Measurements from ENCODE around the gene JCAD. TPM values are rescaled to one million over a fixed set of nuclear protein-coding genes. Genes with fewer than 3 reads are reported as not detected.
"Not testable (repeated sequence)": the region's sequence is repeated elsewhere in the genome, so short reads cannot be mapped to it uniquely, and the experiment has no call there.

Gene JCAD
- polyA plus RNA-seq, 1 of the 3 experiments (the other 2 are of a cell fraction) = 19.0 TPM

DNA sequence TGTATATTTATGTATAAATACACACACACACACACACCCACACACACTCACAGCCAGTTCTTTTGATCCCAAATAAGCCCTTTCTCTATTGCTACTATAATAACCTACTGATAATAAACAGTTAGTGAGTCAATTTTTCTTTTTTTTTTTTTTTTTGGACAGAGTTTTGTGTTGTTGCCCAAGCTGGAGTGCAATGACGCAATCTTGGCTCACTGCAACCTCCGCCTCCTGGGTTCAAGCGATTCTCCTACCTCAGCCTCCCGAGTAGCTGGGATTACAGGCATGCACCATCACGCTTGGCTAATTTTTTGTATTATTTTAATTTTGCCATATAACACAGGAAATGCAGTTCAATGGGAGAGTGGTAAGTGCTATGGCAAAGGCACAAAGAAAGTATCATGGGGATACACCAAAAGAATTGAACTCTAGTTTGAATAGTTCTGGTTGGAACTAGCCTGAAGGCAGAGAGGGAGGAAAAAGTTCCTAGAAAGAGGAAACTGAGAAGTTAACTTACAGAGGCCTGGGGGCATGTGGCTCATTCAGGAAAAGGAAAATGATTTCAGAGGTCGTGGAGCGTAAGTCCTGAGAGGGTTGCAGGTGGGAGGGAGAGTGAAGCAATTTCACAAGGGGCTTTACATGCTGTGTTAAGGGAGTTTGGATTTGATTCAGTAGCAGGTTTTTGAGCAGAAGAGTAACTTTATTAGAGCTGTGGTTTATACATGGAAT, 44.4 kb upstream of the JCAD start:
- Histone ChIP-seq H3K27ac (ENCODE audit: low read depth in 2 of 2, low read length in 1 of 2) (no peak overlapping the region), H3K36me3 (replicated peaks in 1 of 2; ENCODE audit: control insufficient read depth in 1 of 2, insufficient read depth in 2 of 2, low read length in 1 of 2) (no peaks in the 10 kb centered on the region), H3K4me3 (ENCODE audit: low read depth in 2 of 2, low read length in 1 of 2) (no peak overlapping the region), H3K79me2 (ENCODE audit: insufficient read depth) (no peaks in the 10 kb centered on the region), H3K9me3 (no peaks in the 10 kb centered on the region), H4K20me1 (ENCODE audit: insufficient read depth) (no peaks in the 10 kb centered on the region), H3F3A (replicated peaks; ENCODE audit: insufficient read depth) (peaks cover 13% of the 10 kb centered on the region), H3K9me2 (no peaks in the 10 kb centered on the region), H2AFZ (ENCODE audit: low read depth) (no peak overlapping the region), H3K4me2 (no peak overlapping the region), H3K27me3 (ENCODE audit: insufficient read depth) (no peaks in the 10 kb centered on the region), H3K4me1 (ENCODE audit: control insufficient read depth in 1 of 2, insufficient read depth in 2 of 2, low read depth in 1 of 2, low read length in 1 of 2) (peaks cover 0 to 6% of the 10 kb centered on the region in 2 experiments; a peak in 2 of 4 replicates), H3K9ac (no peak overlapping the region)
- DNase-seq = no peak
- POLR2A ChIA-PET = no interaction called here
- WGBS (ENCODE audit: low lambda C conversion rate) = 86% methylated on average over 7 of the region's 7 CpGs
- CTCF ChIA-PET = no interaction called here
- TF ChIP-seq, protein P1, sequence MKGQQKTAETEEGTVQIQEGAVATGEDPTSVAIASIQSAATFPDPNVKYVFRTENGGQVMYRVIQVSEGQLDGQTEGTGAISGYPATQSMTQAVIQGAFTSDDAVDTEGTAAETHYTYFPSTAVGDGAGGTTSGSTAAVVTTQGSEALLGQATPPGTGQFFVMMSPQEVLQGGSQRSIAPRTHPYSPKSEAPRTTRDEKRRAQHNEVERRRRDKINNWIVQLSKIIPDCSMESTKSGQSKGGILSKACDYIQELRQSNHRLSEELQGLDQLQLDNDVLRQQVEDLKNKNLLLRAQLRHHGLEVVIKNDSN (IDR thresholded peaks at IDR 0.05; ENCODE audit: borderline replicate concordance, low read depth) = no peak
- TF ChIP-seq ELF1 (IDR thresholded peaks at IDR 0.05) (no peak), POLR2AphosphoS5 (IDR thresholded peaks at IDR 0.05; ENCODE audit: low read depth, low read length) (no peak), JUND (IDR thresholded peaks at IDR 0.05) (no peak), RCOR1 (IDR thresholded peaks at IDR 0.05; ENCODE audit: low read length) (no peak), FOXJ3 (CRISPR knock-in tag; IDR thresholded peaks at IDR 0.05) (no peak), TEAD4 (IDR thresholded peaks at IDR 0.05; ENCODE audit: borderline replicate concordance, insufficient read depth) (no peak), GABPA (IDR thresholded peaks at IDR 0.05; ENCODE audit: low read depth) (no peak), CHD2 (IDR thresholded peaks at IDR 0.05; ENCODE audit: low read length, partially characterized antibody) (no peak), MEF2A (IDR thresholded peaks at IDR 0.05; ENCODE audit: borderline replicate concordance, low read depth) (no peak), EZH2phosphoT487 (IDR thresholded peaks at IDR 0.05; ENCODE audit: borderline replicate concordance, low read depth) (no peak), RXRA (IDR thresholded peaks at IDR 0.05; ENCODE audit: borderline replicate concordance, low read depth) (no peak), FOSL2 (IDR thresholded peaks at IDR 0.05; ENCODE audit: borderline replicate concordance, low read depth) (no peak), GATA2 (CRISPR knock-in tag; IDR thresholded peaks at IDR 0.05) (no peak), YY1 (IDR thresholded peaks at IDR 0.05; ENCODE audit: low read depth) (no peak), FOXM1 (IDR thresholded peaks at IDR 0.05; ENCODE audit: low read depth) (no peak)
- TF ChIP-seq, protein P2, sequence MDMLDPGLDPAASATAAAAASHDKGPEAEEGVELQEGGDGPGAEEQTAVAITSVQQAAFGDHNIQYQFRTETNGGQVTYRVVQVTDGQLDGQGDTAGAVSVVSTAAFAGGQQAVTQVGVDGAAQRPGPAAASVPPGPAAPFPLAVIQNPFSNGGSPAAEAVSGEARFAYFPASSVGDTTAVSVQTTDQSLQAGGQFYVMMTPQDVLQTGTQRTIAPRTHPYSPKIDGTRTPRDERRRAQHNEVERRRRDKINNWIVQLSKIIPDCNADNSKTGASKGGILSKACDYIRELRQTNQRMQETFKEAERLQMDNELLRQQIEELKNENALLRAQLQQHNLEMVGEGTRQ (IDR thresholded peaks at IDR 0.05; ENCODE audit: borderline replicate concordance, low read depth, low read length) = no peak
- TF ChIP-seq, protein P3, sequence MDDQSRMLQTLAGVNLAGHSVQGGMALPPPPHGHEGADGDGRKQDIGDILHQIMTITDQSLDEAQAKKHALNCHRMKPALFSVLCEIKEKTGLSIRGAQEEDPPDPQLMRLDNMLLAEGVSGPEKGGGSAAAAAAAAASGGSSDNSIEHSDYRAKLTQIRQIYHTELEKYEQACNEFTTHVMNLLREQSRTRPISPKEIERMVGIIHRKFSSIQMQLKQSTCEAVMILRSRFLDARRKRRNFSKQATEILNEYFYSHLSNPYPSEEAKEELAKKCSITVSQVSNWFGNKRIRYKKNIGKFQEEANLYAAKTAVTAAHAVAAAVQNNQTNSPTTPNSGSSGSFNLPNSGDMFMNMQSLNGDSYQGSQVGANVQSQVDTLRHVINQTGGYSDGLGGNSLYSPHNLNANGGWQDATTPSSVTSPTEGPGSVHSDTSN (IDR thresholded peaks at IDR 0.05) = no peak

DNA sequence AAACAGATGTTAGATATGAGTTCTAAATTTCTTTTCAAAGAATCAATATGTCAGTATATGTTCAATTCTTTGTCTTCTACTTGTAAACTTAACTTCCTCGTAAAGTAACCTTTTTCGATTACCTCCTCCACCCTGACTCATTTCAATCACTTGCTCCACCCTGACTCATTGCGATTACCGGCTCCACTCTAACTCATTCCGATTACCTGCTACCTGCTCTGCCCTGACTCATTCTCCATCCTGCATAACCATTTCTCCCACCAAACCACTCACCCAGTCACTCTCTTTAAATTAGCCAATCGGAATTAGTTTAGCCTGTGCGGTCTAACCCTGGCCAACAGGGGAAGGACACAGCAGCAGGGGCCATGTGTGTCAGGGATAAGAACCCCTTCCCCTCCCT, 40.3 kb upstream of the JCAD start:
- H3K9me3 ChIP-seq; POLR2A ChIA-PET; H3K27me3 ChIP-seq (ENCODE audit: insufficient read depth); H3K79me2 ChIP-seq (ENCODE audit: insufficient read depth); H3K4me3 ChIP-seq (ENCODE audit: low read depth in 2 of 2, low read length in 1 of 2); H3K4me1 ChIP-seq (ENCODE audit: control insufficient read depth in 1 of 2, insufficient read depth in 2 of 2, low read depth in 1 of 2, low read length in 1 of 2); DNase-seq; H3K9me2 ChIP-seq; H2AFZ ChIP-seq (ENCODE audit: low read depth); H3K27ac ChIP-seq (ENCODE audit: low read depth in 2 of 2, low read length in 1 of 2); CTCF ChIA-PET; H3K36me3 ChIP-seq (replicated peaks in 1 of 2; ENCODE audit: control insufficient read depth in 1 of 2, insufficient read depth in 2 of 2, low read length in 1 of 2); H4K20me1 ChIP-seq (ENCODE audit: insufficient read depth); H3K4me2 ChIP-seq; H3K9ac ChIP-seq: not testable (repeated sequence)
- peaks cover 23% of the 10 kb centered on the region for H3F3A ChIP-seq (replicated peaks; ENCODE audit: insufficient read depth)
- 67% methylated on average over 7 of the region's 7 CpGs for WGBS (ENCODE audit: low lambda C conversion rate)
